Measurements from ENCODE around the gene PTPRA. TPM values are rescaled to one million over a fixed set of nuclear protein-coding genes. Genes with fewer than 3 reads are reported as not detected.

PTPRA gene
- total and polyA plus RNA-seq, 2 donors (not counting 3 experiments of a cell fraction or from before 2014, with no cell fraction given): 43.2 to 53.4 TPM

- dilution Hi-C loops (cut with MboI; ENCODE audit: extremely low pct_ligation_motif_present, low sequenced_read_pairs) (no loop called here), intact Hi-C loops (cut with micrococcal nuclease) (no loop called here)
- no peak overlapping the region for H3K4me2 ChIP-seq (ENCODE audit: insufficient read depth, low read length)
- no peaks in the 10 kb centered on the region for H3K9me3 ChIP-seq (replicated peaks; ENCODE audit: control insufficient read depth, insufficient read depth, low read length)
- FAIRE-seq (no peak), DNase-seq (ENCODE audit: low read depth, low spot score) (no peak)
- H3K79me2 ChIP-seq (ENCODE audit: control insufficient read depth, insufficient read depth, low read length): peaks cover 28% of the 10 kb centered on the region
- no peaks in the 10 kb centered on the region for H3K36me3 ChIP-seq (ENCODE audit: control insufficient read depth in 2 of 2, extremely low read depth in 1 of 2, insufficient read depth in 2 of 2, low read length in 2 of 2)
- POLR2A ChIA-PET: no interaction called here
- no peak overlapping the region for H3K4me3 ChIP-seq (replicated peaks in 1 of 3; ENCODE audit: insufficient read depth in 1 of 3, low read depth in 1 of 3, low read length in 3 of 3)
- no peak overlapping the region for H3K27ac ChIP-seq (ENCODE audit: insufficient read depth, low read depth, low read length)
- CTCF ChIA-PET: interaction anchor here (1.1 to 1.2 kb wide), 2 partner anchors 9 to 15 kb away, joined by 3 to 4 read pairs; no protein-coding TSS in a partner anchor
- peaks cover 6% of the 10 kb centered on the region for H4K20me1 ChIP-seq (replicated peaks; ENCODE audit: control insufficient read depth, extremely low read depth, insufficient read depth, low read length)
- no peak overlapping the region for H3K9ac ChIP-seq (replicated peaks; ENCODE audit: extremely low read depth, insufficient read depth, low read length)
- no peaks in the 10 kb centered on the region for H3K9me1 ChIP-seq (replicated peaks; ENCODE audit: control insufficient read depth, extremely low read depth, insufficient read depth, low read length)
- H3K27me3 ChIP-seq (ENCODE audit: control insufficient read depth in 2 of 2, insufficient read depth in 2 of 2, low read length in 2 of 2): no peaks in the 10 kb centered on the region
- H3K4me1 ChIP-seq (ENCODE audit: control insufficient read depth, extremely low read depth, insufficient read depth, low read length): peaks cover 6% of the 10 kb centered on the region
- no peak for TF ChIP-seq JUN (IDR thresholded peaks at IDR 0.05; ENCODE audit: borderline replicate concordance, insufficient read depth, insufficient read length, low read depth)
- no peak for TF ChIP-seq MAX (IDR thresholded peaks at IDR 0.05; ENCODE audit: insufficient read depth, insufficient read length)
- TF ChIP-seq CTCF (IDR thresholded peaks at IDR 0.05; ENCODE audit: extremely low read depth in 1 of 2, insufficient read depth in 1 of 2, low read depth in 1 of 2, low read length in 2 of 2): no peak
- TF ChIP-seq POLR2A (IDR thresholded peaks at IDR 0.05; ENCODE audit: low read depth, low read length): no peak
- TF ChIP-seq FOS (IDR thresholded peaks at IDR 0.05; ENCODE audit: borderline replicate concordance, insufficient read depth, low read length): no peak
- TF ChIP-seq POLR2AphosphoS5 (IDR thresholded peaks at IDR 0.05; ENCODE audit: insufficient read depth, low read depth, low read length): no peak
- no peak for TF ChIP-seq EZH2 (IDR thresholded peaks at IDR 0.05; ENCODE audit: borderline replicate concordance, low read depth, low read length, severe bottlenecking)
- TF ChIP-seq MYC (IDR thresholded peaks at IDR 0.05; ENCODE audit: low read depth, low read length): no peak
- TF ChIP-seq GATA2 (IDR thresholded peaks at IDR 0.05; ENCODE audit: insufficient read depth, insufficient read length, low read depth, low read length): no peak
- BruUV-seq (replicated peaks): no TSS peak
- no peak overlapping the region for H2AFZ ChIP-seq (ENCODE audit: low read depth, low read length)
These were observed 44.0 kb downstream of the PTPRA start for GRCh38 chr20:2917266-2917665.

All from endothelial cell of umbilical vein (primary cell).